GM21737 (cell line): ENCODE measurements around the gene ADAM11.

Experiments used
- ATAC-seq: cut with Tn5 transposase; IDR thresholded peaks from one replicate; pipeline ENCODE4 v1.9.1; 2021; ENCODE audit warnings: mild to moderate bottlenecking, moderate library complexity; ENCODE audit not compliant: unreplicated experiment

ADAM11 gene

DNA sequence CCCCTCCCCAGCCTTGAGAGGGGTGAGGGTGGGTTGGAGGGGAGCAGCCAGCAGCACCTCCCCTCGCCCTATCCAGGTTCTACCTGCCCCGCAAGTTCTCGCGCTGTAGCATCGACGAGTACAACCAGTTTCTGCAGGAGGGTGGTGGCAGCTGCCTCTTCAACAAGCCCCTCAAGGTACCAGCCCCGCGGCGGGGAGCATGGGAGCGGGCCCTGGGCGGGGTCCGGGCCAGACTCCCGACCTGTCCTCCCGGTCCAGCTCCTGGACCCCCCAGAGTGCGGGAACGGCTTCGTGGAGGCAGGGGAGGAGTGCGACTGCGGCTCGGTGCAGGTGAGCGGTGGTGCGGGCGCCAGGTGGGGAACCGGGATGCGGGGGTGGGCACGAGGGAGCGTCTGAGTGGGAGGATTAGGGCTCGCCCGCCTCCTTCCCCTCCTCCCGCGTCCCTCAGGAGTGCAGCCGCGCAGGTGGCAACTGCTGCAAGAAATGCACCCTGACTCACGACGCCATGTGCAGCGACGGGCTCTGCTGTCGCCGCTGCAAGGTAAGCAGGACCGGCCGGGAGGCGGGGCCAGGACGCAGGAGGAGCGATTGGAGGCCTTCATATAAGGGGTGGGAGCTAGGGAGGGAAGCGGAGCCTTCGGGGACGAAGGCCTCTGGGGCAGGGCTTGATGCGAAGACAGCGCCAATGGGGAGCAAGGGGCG lies 16.5 kb downstream of the ADAM11 start:
- ATAC-seq, result peak; percentile 86

DNA sequence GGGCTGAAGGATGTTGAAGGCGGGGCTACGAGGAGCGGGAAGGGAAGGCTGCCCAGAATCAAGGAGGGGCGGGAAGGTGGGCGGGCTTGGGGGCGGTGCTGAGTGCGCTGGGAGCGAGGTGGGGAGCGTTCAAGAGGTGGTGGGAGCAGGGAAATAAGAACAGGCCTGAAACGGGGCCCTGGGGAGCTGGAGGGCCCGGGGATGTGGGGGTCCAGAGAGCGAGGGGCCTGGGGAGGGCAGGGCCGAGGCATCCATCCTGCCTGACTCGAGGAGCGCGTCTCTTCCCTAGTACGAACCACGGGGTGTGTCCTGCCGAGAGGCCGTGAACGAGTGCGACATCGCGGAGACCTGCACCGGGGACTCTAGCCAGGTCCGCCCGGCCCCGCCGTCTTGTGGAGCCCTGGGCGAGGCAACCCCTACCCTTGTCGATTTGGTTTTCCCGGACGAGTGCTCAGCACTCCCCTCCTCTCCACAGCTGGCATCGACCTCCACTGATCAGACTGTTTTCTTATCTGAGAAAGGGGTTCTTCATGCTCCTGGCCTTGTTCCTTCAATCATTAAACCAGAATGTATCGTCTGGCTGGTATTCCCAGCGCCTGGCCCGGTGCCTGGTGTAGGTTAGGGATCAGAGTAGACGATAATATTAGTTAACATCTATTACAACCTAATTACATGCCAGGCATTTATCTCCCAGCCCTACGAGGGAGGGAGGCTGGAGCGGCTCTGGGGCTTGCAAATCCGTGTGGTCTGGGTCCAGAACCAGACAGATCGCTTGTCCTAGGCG lies 17.2 kb downstream of the ADAM11 start:
- ATAC-seq, result peak; percentile 5

DNA sequence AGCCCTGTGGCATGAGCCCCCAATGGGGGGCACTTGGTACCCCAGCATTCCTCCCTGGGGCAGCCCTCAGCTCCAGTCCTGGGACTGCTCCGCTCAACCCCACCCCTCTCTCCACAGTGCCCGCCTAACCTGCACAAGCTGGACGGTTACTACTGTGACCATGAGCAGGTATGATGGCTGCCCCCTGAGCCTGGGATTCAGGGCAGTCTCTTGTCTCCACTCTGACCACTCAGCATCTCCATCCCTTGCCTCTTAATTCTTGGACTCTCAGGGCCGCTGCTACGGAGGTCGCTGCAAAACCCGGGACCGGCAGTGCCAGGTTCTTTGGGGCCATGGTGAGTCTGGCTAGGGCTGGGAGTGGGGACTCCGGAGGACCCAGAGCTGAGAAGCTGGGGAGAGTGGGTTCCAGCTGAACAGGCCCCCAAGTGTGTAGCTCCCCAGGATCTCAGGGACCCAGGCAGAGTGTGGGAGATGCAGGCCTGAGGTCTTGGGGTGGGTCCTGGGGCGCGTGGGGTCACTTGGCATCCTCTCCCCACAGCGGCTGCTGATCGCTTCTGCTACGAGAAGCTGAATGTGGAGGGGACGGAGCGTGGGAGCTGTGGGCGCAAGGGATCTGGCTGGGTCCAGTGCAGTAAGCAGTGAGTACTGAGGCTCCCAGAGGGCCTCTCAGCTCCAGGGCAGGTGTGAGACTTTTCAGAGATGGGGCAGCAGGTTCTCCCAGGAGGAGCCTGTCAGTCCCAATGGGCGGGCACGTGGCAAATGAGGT lies 18.0 kb downstream of the ADAM11 start:
- no peak for ATAC-seq

DNA sequence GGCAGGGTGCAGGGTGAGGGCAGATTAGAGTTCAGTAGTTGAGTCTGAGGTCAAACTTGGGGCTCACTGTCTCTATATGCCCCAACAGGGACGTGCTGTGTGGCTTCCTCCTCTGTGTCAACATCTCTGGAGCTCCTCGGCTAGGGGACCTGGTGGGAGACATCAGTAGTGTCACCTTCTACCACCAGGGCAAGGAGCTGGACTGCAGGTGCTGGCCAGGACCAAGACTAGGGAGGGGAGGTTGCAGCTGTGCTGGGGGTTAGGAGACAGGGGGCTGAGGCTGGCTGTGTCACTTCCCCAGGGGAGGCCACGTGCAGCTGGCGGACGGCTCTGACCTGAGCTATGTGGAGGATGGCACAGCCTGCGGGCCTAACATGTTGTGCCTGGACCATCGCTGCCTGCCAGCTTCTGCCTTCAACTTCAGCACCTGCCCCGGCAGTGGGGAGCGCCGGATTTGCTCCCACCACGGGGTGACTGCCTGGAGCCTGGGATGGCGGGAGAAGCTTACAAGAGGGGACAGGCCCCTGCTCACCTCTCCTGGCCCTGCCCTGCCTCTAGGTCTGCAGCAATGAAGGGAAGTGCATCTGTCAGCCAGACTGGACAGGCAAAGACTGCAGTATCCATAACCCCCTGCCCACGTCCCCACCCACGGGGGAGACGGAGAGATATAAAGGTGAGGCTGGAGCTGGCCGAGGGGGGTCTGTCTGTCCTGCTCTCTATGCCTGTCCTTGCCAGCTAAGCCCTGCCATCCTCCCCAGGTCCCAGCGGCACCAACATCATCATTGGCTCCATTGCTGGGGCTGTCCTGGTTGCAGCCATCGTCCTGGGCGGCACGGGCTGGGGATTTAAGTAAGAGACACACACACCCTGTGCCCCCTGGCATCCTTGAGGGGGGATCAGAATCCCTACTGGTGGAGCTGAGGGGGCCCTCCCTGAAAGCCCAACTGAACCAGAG lies 18.9 kb downstream of the ADAM11 start:
- ATAC-seq, result no peak

DNA sequence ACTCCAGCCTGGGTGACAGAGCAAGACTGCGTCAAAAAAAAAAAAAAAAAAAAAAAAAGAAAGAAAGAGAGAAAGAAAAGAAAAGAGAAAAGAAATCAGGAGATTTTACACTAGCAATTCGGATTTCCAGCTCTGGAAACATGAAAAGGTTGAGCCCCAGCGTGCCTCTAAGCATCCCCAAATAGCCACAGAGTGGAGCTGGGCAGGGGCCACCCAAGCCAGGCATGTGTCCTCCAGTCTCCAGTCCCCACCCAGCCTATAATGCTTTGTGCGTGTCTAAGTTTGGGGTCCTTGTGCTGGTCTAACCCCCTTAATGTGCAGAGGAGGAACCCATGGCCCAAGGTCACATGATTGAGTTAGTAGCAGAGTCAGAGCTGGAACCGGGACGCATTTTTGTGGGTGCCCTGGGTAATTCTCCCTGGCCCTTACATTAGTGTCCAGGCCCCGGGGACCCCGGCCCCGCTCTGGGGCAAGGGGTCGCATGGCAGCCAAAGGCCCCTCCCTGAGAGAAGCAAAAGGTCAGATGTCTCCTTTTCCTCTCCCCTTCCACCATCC lies 19.9 kb downstream of the ADAM11 start:
- no peak for ATAC-seq

DNA sequence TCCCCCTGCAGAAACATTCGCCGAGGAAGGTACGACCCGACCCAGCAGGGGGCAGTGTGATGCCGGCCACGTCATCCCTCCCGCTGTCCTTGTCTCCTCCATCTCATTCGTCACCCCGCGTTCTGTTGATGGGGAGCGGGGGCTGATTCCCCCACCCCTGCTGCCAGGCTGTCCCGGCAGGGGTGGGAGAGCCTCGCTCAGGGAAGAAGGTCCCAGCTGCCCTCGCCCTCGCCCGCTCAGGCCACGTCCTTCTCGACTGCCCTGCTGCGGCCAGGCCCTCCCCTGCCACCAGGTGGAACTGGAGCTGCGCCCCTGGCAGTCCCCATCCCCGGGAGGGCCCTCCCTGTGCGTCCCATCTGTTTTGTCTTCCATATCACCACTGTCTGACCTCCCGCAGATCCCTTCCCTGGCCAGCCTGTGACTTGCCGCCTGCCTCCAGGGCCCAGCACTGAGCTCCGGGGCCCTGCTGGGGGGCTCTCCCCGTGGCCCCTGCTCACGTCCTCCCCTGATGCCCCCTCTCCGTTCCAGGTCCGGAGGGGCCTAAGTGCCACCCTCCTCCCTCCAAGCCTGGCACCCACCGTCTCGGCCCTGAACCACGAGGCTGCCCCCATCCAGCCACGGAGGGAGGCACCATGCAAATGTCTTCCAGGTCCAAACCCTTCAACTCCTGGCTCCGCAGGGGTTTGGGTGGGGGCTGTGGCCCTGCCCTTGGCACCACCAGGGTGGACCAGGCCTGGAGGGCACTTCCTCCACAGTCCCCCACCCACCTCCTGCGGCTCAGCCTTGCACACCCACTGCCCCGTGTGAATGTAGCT lies 20.6 kb downstream of the ADAM11 start:
- ATAC-seq, result no peak

DNA sequence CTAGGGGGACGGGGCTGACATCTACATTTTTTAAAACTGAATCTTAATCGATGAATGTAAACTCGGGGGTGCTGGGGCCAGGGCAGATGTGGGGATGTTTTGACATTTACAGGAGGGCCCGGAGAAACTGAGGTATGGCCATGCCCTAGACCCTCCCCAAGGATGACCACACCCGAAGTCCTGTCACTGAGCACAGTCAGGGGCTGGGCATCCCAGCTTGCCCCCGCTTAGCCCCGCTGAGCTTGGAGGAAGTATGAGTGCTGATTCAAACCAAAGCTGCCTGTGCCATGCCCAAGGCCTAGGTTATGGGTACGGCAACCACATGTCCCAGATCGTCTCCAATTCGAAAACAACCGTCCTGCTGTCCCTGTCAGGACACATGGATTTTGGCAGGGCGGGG lies 21.4 kb downstream of the ADAM11 start:
- ATAC-seq, result no peak

DNA sequence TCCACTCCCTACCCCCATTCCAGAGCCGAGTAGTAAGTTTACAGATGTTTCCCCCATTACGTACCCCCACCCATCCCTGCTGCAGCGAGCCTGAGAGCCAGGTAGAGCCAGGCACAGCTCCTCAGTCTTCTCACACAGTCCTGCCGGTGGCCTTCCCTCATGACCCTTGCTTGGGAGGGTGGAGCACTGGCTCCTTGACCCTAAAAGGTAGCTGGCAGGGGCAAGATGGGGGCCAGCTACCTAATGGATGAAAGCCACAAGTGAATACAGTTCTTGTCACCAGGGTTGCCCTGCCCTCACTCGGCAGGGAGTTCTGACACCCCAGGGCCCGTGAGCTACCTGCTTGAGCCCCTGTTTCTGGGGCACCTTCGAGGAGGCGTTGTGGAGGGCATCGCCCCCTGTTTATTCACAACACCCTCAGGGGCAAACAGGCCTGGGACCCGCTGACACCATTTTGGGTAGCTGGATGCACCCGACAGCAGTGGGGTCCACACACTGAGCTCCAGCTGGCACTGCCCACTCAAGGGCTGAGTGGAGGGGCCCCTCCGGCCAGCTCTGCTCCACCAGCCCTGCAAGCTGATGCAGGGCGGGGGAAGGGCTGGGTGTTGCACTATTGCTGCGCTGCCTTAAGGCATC lies 22.2 kb downstream of the ADAM11 start:
- no peak for ATAC-seq

DNA sequence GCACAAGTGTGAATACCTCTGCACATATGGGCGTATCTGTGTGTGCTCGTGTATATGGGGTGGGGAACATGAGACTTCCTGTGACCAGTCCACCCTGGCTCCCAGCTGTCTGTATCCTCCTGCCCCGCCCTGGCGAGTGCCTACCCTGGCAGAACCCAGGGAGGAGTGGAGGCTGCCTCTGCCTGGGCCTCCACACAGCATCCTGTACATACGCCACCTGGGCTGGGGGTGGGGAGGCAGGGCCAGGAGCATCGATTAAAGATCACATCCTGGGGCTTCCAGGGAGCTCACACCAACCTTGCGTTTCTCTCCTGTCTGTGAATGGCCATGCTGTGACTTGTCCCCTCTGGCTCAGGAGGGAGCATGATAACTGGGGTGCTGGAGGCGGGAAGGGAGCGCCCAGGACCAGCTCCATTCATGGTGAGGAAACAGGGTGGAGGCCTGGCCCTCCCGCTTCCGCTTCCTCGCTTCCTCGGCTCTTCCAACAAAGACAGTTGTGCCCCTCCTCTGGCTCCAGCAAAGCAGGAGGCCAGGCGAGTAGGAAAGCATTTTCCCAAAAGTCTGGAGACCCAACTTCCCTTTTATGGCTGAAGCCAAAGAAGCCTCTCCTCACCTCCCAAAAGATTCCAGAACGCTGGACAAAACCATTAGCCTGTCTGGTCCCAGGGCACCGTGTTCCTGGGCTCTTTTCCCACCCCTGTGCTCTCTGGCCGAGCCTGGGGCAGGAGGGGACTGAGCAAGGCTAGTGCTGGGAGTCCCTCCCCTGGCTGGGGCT lies 22.9 kb downstream of the ADAM11 start:
- no peak for ATAC-seq

DNA sequence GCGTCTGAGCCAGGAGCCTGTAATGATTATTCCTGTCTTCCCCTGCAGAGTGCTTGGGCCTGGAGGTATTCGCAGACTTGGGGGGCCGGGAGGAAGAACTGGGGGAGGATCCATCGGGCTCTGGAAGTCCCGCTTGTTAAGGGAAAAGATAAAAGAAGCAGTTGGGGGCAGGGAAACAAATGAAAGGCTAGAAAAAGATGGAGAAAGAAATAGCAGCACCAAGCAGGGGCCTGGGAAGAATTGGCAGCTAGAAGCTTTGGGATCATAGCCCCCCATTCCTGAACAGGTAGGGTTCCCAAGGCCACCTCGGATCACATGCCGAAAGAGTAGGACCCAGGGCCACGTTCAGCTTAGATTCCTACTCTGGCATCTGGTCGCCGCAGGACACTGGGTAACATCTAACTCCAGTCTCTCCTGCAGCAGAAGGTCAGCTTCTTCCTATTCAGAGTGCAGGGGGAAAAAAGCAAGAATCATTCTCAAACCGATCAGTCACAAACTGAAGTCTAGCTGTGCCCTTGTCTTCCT lies 23.6 kb downstream of the ADAM11 start:
- no peak for ATAC-seq

DNA sequence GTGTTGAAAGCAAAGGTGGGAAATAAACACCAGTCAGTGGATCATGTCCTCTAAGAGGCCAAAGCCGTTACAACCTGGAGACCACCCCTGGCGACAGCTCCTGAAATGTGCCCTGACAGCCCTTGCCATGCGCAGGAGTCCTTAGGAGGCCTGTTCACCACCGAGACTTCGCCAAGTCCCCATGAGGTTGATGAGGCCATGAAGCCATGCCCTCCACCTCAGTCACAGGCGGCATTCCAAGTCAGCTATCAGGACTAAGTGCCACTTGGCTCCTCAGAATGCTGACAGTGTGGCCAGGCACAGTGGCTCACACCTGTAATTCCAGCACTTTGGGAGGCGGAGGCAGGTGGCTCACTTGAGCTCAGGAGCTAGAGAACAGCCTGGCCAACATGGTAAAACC lies 27.1 kb downstream of the ADAM11 start:
- no peak for ATAC-seq

DNA sequence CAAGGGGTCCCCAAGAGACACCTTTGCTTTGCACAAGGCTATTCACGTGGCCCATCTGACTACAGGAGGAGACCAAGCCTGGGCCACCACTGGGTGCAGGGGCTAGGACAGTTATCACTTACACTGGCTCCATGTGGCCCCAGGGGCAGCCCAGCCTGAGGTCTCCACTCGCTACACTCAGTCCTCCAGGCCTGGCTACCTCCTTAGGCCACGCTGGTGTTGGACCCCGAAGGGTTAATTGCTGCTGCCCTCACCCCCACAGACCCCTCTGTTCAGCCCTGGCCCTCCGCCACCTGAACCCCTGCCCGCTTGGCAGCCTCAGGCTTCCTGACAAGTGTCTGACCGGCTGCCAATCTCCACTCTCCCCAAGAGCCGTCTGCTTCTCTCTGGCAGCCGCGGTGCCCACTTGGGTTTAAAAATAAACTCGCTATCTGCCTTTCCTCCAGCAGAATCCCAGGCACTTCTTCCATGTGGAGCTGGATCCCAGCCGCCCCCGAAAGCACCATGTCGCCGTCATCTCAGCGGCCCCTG lies 27.8 kb downstream of the ADAM11 start:
- no peak for ATAC-seq

DNA sequence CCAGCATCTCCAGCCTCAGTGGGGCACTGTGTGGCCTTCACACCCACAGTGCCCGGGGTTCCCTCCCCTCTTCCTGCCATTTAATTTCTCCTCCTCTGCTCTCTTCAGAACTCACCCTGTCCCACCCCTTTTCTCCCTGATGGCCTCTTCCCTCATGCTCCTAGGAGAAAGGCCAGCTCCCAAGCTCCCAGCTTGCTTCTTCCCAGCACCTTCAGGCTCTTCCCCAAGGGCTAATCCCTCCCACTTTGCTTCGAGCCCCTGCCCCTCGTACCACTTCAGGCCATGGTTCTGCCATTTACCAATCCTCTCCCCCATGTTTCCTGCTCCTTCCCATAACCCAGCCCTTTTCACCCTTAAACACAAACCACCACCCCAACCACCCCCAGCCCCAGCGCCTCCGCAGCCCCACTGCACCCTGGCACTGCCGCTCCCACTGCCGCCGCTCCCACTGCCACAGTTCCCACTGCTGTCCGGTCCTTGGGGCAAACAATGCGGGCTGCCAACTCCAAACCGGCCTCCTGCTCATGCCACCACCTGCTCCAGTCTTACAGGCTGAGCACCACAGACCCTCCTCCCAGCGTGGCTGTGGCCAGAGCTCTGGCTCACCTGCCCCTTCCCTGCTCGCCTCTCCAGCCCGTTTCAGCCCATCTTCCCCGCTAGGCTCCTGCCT lies 28.6 kb downstream of the ADAM11 start:
- ATAC-seq, result no peak

DNA sequence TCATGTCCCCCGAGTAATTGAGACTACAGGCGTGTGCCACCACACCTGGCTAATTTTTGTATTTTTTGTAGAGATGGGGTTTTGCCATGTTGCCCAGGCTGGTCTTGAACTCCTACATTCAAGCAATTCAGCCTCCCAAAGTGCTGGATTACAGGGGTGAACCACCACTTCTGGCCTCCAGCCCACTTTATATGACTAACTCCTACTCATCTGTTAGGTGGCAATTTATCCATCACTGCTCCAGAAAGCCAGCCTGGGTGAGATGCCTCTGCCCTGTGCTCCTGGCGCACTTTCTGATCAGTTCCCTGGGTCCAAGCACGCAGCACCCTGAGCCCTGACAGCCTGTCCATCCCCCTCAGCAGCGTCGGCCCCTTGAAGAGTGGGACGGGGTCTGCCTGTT lies 29.4 kb downstream of the ADAM11 start:
- no peak for ATAC-seq

DNA sequence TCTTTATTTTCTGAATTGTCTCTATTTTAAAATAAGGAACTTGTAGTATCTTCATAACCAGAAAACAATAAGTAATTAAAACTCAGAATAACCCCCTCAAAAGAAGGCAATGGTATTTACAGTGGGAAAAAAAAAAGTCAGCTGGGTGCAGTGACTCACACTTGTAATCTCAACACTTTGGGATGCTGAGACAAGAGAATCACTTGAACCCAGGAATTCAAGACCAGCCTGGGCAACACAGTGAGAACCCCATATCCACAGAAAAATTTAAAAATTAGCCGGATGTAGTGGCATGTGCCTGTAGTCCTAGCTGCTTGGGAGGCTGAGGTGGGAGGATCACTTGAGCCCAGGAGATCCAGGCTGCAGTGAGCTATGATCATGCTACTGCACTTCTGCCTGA lies 33.5 kb downstream of the ADAM11 start:
- ATAC-seq, result no peak

DNA sequence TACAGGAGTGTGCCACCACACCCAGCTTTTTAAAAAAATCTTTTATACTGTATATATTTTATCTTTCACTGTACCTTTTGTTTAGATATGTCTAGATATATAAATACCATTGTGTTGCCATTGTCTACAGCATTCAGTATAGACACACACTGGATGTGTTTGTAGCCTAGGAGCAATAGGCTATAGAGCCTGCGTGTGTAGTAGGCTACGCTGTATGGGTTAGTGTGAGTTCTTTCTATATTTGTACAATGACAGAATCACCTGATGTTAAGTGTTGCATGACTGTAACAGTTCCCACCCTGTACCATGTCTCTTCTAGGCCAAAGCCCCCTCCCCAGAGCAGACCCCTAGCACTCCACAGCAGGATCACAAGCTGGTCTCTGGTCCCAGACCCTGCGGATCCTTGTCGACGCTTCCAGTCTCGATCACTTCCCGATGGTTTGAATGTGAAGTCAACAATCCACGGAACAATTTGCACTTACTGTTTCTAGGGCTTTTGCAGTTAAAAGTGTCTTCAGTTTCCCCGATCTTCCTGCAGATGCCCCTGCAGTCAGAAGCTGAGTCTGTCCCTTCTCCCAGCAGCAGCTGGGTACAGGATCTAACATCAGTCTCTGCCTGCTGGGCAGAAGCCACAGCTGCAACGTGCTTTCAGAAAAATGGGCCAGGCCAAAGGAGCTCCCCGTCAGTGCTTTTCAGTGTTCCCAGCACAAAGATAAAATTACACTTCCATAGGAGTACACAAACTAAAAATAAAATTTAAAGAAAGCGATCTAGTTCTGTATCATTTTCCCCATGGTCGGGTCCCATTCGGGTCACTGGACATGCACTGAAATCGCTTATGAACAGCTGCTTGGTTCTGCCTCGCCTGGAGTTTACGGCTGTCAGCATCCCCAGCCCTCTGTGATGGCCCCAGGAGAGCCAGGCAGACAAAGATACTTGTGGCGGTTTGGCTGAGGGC lies 35.4 kb downstream of the ADAM11 start:
- ATAC-seq, result no peak
